ENCODE results near the gene RTP2. TPM values are rescaled to one million over a fixed set of nuclear protein-coding genes. Genes with fewer than 3 reads are reported as not detected.
A peak's percentile ranks its signal among the peaks of the same experiment; 100 is the strongest.

RTP2 gene
- polyA plus RNA-seq, 3 donors from 2014 or later, result not detected

GRCh38 chr3:187742351-187743171 lies 40.2 kb upstream of the RTP2 start:
- H3K36me3 Mint-ChIP-seq, result no peaks in the 10 kb centered on the region
- peaks cover 66 to 68% of the 10 kb centered on the region in 2 donors for H3K4me1 Mint-ChIP-seq
- peak; percentile 19 to 35 (median 29) for DNase-seq
- peak overlapping the region; percentile 95 to 99 (median 96) for H3K4me3 Mint-ChIP-seq
- no peaks in the 10 kb centered on the region for H3K9me3 Mint-ChIP-seq
- H3K27me3 Mint-ChIP-seq (ENCODE audit: low read depth in 3 of 3), result peaks cover 17 to 47% (median 34%) of the 10 kb centered on the region in 3 donors
- H3K27ac Mint-ChIP-seq, result peak overlapping the region; percentile 96 to 100 (median 99)

GRCh38 chr3:187741403-187742350 lies 39.3 kb upstream of the RTP2 start:
- H3K36me3 Mint-ChIP-seq, result no peaks in the 10 kb centered on the region
- peak; percentile 68 to 71 (median 69) for DNase-seq
- H3K4me1 Mint-ChIP-seq, result peaks cover 66 to 68% of the 10 kb centered on the region in 2 donors
- H3K27me3 Mint-ChIP-seq (ENCODE audit: low read depth in 3 of 3), result peaks cover 22 to 56% (median 43%) of the 10 kb centered on the region in 3 donors
- peak overlapping the region; percentile 96 to 100 (median 99) for H3K27ac Mint-ChIP-seq
- peak overlapping the region; percentile 95 to 99 (median 96) for H3K4me3 Mint-ChIP-seq
- no peaks in the 10 kb centered on the region for H3K9me3 Mint-ChIP-seq

GRCh38 chr3:187740421-187741399 lies 38.4 kb upstream of the RTP2 start:
- H3K27me3 Mint-ChIP-seq (ENCODE audit: low read depth in 3 of 3), result peaks cover 17 to 56% (median 39%) of the 10 kb centered on the region in 3 donors
- DNase-seq, result peak; percentile 66 to 73 (median 67)
- H3K4me3 Mint-ChIP-seq, result peak overlapping the region; percentile 95 to 99 (median 96)
- H3K36me3 Mint-ChIP-seq, result no peaks in the 10 kb centered on the region
- H3K4me1 Mint-ChIP-seq, result peaks cover 61 to 67% of the 10 kb centered on the region in 2 donors
- H3K9me3 Mint-ChIP-seq, result no peaks in the 10 kb centered on the region
- H3K27ac Mint-ChIP-seq, result peak overlapping the region; percentile 96 to 100 (median 99)

GRCh38 chr3:187739561-187740332 lies 37.4 kb upstream of the RTP2 start:
- Mint-ChIP-seq H3K36me3 (no peaks in the 10 kb centered on the region), H3K4me3 (peak overlapping the region; percentile 95 to 99 (median 96)), H3K4me1 (peaks cover 56 to 63% of the 10 kb centered on the region in 2 donors), H3K27ac (peak overlapping the region; percentile 96 to 100 (median 99)), H3K27me3 (ENCODE audit: low read depth in 3 of 3) (peaks cover 11 to 49% (median 31%) of the 10 kb centered on the region in 3 donors), H3K9me3 (no peaks in the 10 kb centered on the region)
- DNase-seq, result peak; percentile 78 to 83 (median 82)

- H3K36me3 Mint-ChIP-seq, result no peaks in the 10 kb centered on the region
- no peak for DNase-seq
- H3K9me3 Mint-ChIP-seq, result no peaks in the 10 kb centered on the region
- H3K27me3 Mint-ChIP-seq (ENCODE audit: low read depth in 3 of 3), result peaks cover 5 to 44% (median 25%) of the 10 kb centered on the region in 3 donors
- H3K4me1 Mint-ChIP-seq, result peaks cover 56 to 63% of the 10 kb centered on the region in 2 donors
- peak overlapping the region; percentile 93 to 100 (median 98) for H3K27ac Mint-ChIP-seq
- peak overlapping the region; percentile 95 to 99 (median 96) for H3K4me3 Mint-ChIP-seq
Measured at GRCh38 chr3:187739094-187739560, 36.8 kb upstream of the RTP2 start.

GRCh38 chr3:187738331-187739093 lies 36.2 kb upstream of the RTP2 start:
- H3K27ac Mint-ChIP-seq, result peak overlapping the region; percentile 93 to 100 (median 98)
- DNase-seq, result peak; percentile 70 to 74 (median 73)
- no peaks in the 10 kb centered on the region for H3K9me3 Mint-ChIP-seq
- peaks cover 0 to under 1% (median 0%) of the 10 kb centered on the region in 3 donors for H3K36me3 Mint-ChIP-seq
- H3K4me3 Mint-ChIP-seq, result peak overlapping the region; percentile 95 to 99 (median 96)
- peaks cover 56 to 63% of the 10 kb centered on the region in 2 donors for H3K4me1 Mint-ChIP-seq
- H3K27me3 Mint-ChIP-seq (ENCODE audit: low read depth in 3 of 3), result peaks cover 5 to 41% (median 20%) of the 10 kb centered on the region in 3 donors

- Mint-ChIP-seq H3K4me1 (peaks cover 55 to 60% of the 10 kb centered on the region in 2 donors), H3K4me3 (peak overlapping the region; percentile 95 to 99 (median 96)), H3K27me3 (ENCODE audit: low read depth in 3 of 3) (peaks cover 5 to 41% (median 20%) of the 10 kb centered on the region in 3 donors), H3K27ac (peak overlapping the region; percentile 93 to 100 (median 98)), H3K9me3 (no peaks in the 10 kb centered on the region), H3K36me3 (peaks cover 0 to 5% (median 0%) of the 10 kb centered on the region in 3 donors)
- DNase-seq, result no peak
Measured at GRCh38 chr3:187738071-187738330, 35.6 kb upstream of the RTP2 start.

- peak overlapping the region; percentile 95 to 99 (median 96) for H3K4me3 Mint-ChIP-seq
Measured at GRCh38 chr3:187737368-187738070, 35.2 kb upstream of the RTP2 start.

GRCh38 chr3:187737006-187737367 lies 34.6 kb upstream of the RTP2 start:
- Mint-ChIP-seq H3K36me3 (peaks cover 0 to 12% (median 5%) of the 10 kb centered on the region in 3 donors), H3K27ac (peak overlapping the region; percentile 29 to 99 (median 66)), H3K9me3 (no peaks in the 10 kb centered on the region), H3K4me1 (peaks cover 45 to 50% of the 10 kb centered on the region in 2 donors), H3K4me3 (peak overlapping the region; percentile 95 to 99 (median 96)), H3K27me3 (ENCODE audit: low read depth in 3 of 3) (peaks cover 5 to 40% (median 20%) of the 10 kb centered on the region in 3 donors)
- DNase-seq, result no peak

More at GRCh38 chr3:187737368-187738070, 35.2 kb upstream of the RTP2 start:
- peak overlapping the region; percentile 93 to 100 (median 98) for H3K27ac Mint-ChIP-seq
- peak; percentile 40 to 63 (median 49) for DNase-seq
- H3K27me3 Mint-ChIP-seq (ENCODE audit: low read depth in 3 of 3), result peaks cover 5 to 41% (median 20%) of the 10 kb centered on the region in 3 donors
- peaks cover 0 to 10% (median 4%) of the 10 kb centered on the region in 3 donors for H3K36me3 Mint-ChIP-seq
- H3K4me1 Mint-ChIP-seq, result peaks cover 50 to 56% of the 10 kb centered on the region in 2 donors
- no peaks in the 10 kb centered on the region for H3K9me3 Mint-ChIP-seq

- peak in 1 of 3 donors; percentile 11 for DNase-seq
- Mint-ChIP-seq H3K4me3 (peak overlapping the region; percentile 95 to 99 (median 96)), H3K9me3 (no peaks in the 10 kb centered on the region), H3K27ac (peak overlapping the region in 4 of 6 donors; percentile 5 to 99 (median 90)), H3K27me3 (ENCODE audit: low read depth in 3 of 3) (peaks cover 5 to 35% (median 20%) of the 10 kb centered on the region in 3 donors), H3K4me1 (peaks cover 40 to 45% of the 10 kb centered on the region in 2 donors), H3K36me3 (peaks cover 3 to 18% (median 9%) of the 10 kb centered on the region in 3 donors)
Measured at GRCh38 chr3:187736418-187736871, 34.1 kb upstream of the RTP2 start.

GRCh38 chr3:187735837-187736236 lies 33.5 kb upstream of the RTP2 start:
- Mint-ChIP-seq H3K36me3 (peaks cover 9 to 24% (median 14%) of the 10 kb centered on the region in 3 donors), H3K27ac (peak overlapping the region in 3 of 6 donors; percentile 1 to 17 (median 5)), H3K4me1 (peaks cover 34 to 39% of the 10 kb centered on the region in 2 donors), H3K9me3 (no peaks in the 10 kb centered on the region), H3K4me3 (peak overlapping the region in 3 of 5 donors; percentile 10 to 99 (median 95)), H3K27me3 (ENCODE audit: low read depth in 3 of 3) (peaks cover 5 to 29% (median 20%) of the 10 kb centered on the region in 3 donors)
- no peak for DNase-seq

All from immature natural killer cell (primary cell).